HG03108 (cell line): ENCODE measurements around the gene HNF1B.
"Not testable (repeated sequence)": the region's sequence is repeated elsewhere in the genome, so short reads cannot be mapped to it uniquely, and the experiment has no call there.

Experiments used
- ATAC-seq: cut with Tn5 transposase; IDR thresholded peaks from one replicate; pipeline ENCODE4 v1.9.1; 2021; ENCODE audit warnings: moderate library complexity; ENCODE audit not compliant: unreplicated experiment

The HNF1B gene

GRCh38 chr17:37744961-37745800 is at the start of gene HNF1B:
Gene HNF1B, minus strand, starts transcription at chr17:37745059. Its CDS starts 175 bp downstream, at chr17:37744884.
- peak; percentile 37 for ATAC-seq

GRCh38 chr17:37792787-37793186 is 47.9 kb upstream of the HNF1B start:
- ATAC-seq = no peak

GRCh38 chr17:37791447-37792399 is 46.9 kb upstream of the HNF1B start:
- ATAC-seq = no peak

GRCh38 chr17:37789771-37790541 is 45.1 kb upstream of the HNF1B start:
- ATAC-seq = no peak

- ATAC-seq = no peak
These were observed 44.2 kb upstream of the HNF1B start for GRCh38 chr17:37789021-37789565.

GRCh38 chr17:37788526-37788925 is 43.7 kb upstream of the HNF1B start:
- no peak for ATAC-seq

GRCh38 chr17:37787055-37787757 is 42.3 kb upstream of the HNF1B start:
- ATAC-seq = no peak

- ATAC-seq = no peak
These were observed 41.6 kb upstream of the HNF1B start for GRCh38 chr17:37786481-37786880.

- ATAC-seq = not testable (repeated sequence)
These were observed 37.6 kb upstream of the HNF1B start for GRCh38 chr17:37782460-37782859.

GRCh38 chr17:37781451-37781850 is 36.6 kb upstream of the HNF1B start:
- ATAC-seq = no peak

GRCh38 chr17:37779554-37779953 is 34.7 kb upstream of the HNF1B start:
- ATAC-seq = no peak

- ATAC-seq = peak; percentile 66
These were observed 29.6 kb upstream of the HNF1B start for GRCh38 chr17:37774504-37774903.

- ATAC-seq = no peak
These were observed 28.1 kb upstream of the HNF1B start for GRCh38 chr17:37772982-37773381.

- ATAC-seq = no peak
These were observed 26.0 kb upstream of the HNF1B start for GRCh38 chr17:37770631-37771518.

GRCh38 chr17:37769050-37769449 is 24.2 kb upstream of the HNF1B start:
- no peak for ATAC-seq

GRCh38 chr17:37768438-37768837 is 23.6 kb upstream of the HNF1B start:
- no peak for ATAC-seq

GRCh38 chr17:37766971-37767370 is 22.1 kb upstream of the HNF1B start:
- no peak for ATAC-seq

- ATAC-seq = no peak
These were observed 19.5 kb upstream of the HNF1B start for GRCh38 chr17:37764383-37764782.

- no peak for ATAC-seq
These were observed 17.8 kb upstream of the HNF1B start for GRCh38 chr17:37762666-37763065.
